Globus pallidus (tissue), 1 donor: ENCODE measurements around the gene NSMCE1.
"Not testable (repeated sequence)": the region's sequence is repeated elsewhere in the genome, so short reads cannot be mapped to it uniquely, and the experiment has no call there.

Experiments
- DNase-seq: peaks from one replicate; pipeline ENCODE4 v3.0.0-alpha.2; 2015; ENCODE audit warnings: low spot score

The NSMCE1 gene

GRCh38 chr16:27303256-27304100 lies 34.9 kb upstream of the NSMCE1 start:
- DNase-seq: no peak

GRCh38 chr16:27302126-27302525 lies 33.6 kb upstream of the NSMCE1 start:
- DNase-seq: no peak

DNA sequence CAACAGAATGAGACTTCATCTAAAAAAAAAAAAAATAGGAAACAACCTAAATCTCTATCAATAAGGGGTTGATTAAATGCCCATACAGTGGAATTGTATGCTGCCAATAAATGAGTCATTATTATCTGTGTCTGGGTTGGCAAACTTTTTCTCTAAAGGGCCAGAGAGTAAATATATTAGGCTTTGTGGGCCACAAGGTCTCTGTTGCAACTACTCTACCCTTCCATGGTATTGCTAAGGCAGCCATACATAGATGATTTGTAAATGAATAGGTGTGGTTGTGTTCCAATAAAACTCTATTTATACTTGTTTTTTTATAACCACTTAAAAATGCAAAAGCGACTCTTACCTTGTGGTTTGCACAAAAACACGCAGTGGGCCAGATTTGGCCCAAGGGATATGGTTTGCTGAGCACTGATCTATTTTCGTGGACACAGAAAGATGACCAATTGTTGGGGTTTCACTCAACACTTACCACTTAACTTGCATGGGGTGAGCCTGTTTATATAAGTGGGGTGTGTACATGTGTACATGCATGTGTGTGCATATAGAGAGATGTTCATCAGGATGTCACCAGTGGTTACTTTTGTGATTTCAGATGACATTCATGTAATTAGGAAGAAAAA lies 32.8 kb upstream of the NSMCE1 start:
- DNase-seq: no peak

GRCh38 chr16:27298132-27298531 lies 29.6 kb upstream of the NSMCE1 start:
- DNase-seq: no peak

GRCh38 chr16:27293343-27293742 lies 24.8 kb upstream of the NSMCE1 start:
- no peak for DNase-seq

DNA sequence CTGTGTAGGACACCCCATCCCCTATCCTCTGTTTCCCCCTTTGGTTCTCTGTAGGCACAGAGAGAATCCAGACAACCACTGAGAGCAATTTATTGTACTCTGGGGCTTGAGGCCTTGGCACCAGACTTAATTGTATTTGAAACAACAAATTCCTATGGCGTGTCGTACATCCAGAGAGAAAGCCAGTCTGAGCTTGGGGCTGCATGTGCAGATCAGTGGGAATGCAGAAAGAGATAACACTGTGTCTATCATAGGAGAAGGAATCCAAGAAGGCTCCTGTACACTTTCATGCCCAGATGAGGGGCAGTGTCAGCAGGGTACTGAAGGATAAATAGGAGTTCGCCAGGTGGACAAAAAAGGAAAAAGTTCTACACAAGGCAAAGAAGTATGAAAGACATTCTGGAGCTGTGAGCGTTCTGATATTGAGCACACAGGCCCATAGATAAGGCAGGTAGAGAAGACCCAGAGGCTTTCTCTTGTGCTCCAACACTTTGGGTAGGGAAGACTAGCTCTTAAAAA lies 23.2 kb upstream of the NSMCE1 start:
- no peak for DNase-seq

GRCh38 chr16:27291106-27291505 lies 22.5 kb upstream of the NSMCE1 start:
- DNase-seq: no peak

- DNase-seq: no peak
These were observed 22.0 kb upstream of the NSMCE1 start for GRCh38 chr16:27290562-27290961.

DNA sequence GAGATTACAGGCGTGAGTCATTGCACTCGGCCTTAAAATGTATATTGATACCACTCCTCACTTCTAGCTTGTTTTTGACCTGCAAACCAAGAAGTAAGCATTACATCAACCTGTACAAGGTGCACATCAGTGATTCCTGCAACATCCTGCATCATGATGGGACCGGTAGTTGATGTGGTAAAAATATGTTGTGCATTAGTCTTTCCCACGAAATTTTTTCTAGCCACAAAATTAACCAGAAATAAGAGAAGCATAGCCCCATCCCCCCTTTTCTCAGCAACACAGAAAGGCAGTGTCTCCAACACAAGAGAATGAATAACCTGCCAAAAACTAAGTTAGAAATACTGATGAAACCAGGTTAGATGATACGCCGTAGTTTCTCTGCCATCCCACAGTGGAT lies 21.1 kb upstream of the NSMCE1 start:
- DNase-seq: no peak

DNA sequence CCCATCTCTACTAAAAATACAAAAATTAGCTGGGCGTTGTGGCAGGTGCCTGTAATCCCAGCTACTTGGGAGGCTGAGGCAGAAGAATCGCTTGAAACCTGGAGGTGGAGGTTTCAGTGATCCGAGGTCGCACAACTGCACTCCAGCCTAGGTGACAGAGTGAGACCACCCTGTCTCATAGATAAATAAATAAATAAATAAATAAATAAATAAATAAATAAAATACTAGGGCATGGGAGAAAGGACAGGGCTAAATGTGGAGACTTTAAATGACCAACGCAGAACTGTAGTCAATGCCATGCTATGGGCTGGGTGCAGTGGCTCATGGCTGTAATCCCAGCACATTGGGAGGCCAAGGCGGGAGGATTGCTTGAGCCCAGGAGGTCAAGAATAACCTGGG lies 19.7 kb upstream of the NSMCE1 start:
- not testable (repeated sequence) for DNase-seq

DNA sequence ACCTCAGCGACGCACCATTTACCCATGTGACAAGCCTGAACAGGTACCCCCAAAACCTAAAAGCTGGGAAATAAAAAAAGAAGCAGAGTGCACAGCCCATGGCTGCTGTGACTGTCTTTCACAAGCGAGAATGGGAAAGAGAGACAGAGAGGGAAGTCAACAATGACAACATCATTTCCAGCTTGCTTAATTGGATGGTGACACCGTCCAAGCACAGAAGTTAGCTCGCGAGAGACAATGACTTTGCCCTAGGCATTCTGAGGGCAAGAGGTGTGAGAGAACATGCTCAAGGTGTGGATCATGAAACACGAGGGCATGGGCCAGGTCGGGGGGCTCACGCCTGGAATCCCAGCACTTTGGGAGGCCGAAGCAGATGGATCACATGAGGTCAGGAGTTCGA lies 19.3 kb upstream of the NSMCE1 start:
- no peak for DNase-seq

GRCh38 chr16:27287051-27287811 lies 18.7 kb upstream of the NSMCE1 start:
- DNase-seq: no peak

DNA sequence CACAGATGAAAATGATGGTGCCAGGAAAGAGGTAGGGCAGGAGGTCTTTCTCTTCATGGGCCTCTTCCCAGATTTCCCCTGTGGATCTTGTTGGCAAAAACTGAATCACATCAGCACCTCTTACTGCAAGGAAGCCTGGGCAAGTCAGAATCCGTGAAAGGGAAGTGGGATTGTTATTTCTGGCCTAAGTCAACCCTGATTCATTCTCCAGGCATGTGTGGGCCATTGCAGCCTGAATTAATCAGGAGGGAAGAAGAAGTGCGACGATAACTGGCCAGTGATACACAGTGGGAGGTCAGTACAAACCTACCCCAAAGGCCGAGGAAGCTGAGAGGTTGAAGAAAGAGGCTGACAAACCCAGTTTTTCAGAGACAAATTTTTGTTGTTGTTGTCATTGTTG lies 17.9 kb upstream of the NSMCE1 start:
- peak; percentile 48 for DNase-seq

GRCh38 chr16:27285676-27286196 lies 17.2 kb upstream of the NSMCE1 start:
- peak; percentile 58 for DNase-seq

DNA sequence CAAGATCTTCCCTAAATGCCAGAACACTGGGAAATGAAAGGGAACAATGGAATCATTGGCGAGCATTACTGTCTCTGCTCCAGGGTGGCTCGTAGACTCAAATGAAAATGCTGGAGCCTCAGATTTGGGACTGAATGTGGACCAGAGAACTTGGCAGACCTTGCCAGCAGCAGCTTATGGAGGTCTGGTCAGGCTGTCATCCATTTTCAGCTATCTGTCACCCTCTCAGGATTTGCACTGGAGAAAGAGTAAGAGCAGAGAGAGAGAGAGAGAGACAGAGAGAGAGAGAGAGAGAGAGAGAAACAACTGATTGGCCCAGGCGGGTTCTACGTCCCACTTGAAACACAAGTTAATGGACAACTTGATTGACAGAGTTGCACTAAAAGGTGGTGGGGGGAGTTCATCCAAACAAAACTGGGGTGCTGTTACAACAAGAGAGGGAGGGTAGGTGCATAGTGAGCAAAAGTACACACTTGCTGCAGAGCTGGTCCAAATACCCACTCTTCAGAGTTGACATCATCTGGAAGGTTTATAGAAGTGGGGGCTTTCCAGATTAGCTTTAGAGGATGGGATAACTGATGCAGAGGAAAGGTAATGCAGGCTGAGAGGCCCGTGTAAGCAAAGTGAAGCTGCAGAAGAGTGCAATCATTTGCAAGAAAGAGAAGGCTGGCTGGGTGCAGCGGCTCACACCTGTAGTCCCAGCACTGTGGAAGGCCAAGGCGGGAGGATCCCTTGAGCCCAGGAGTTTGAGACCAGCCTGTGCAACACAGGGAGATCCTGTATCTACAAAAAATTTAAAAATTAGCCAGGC lies 16.5 kb upstream of the NSMCE1 start:
- peak; percentile 52 for DNase-seq

- DNase-seq: no peak
These were observed 12.7 kb upstream of the NSMCE1 start for GRCh38 chr16:27281243-27281642.

DNA sequence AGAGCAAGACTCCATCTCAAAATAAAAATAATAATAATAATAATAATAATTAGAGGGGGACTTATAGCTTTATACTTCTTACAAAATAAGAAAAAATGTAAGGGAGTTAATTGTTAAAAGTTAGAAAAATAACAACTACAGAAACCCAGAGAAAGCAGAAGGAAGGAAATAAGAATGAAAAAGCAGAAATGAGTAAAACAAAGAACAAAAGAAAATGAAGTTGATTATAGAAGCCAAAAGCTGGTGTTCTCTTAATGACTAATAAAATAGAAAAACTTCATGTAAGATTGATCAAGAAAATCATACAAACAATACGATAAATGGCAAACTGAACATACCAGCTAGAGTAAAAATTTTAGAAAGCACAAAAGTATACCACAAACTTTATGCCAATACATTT lies 6.8 kb upstream of the NSMCE1 start:
- DNase-seq: no peak

DNA sequence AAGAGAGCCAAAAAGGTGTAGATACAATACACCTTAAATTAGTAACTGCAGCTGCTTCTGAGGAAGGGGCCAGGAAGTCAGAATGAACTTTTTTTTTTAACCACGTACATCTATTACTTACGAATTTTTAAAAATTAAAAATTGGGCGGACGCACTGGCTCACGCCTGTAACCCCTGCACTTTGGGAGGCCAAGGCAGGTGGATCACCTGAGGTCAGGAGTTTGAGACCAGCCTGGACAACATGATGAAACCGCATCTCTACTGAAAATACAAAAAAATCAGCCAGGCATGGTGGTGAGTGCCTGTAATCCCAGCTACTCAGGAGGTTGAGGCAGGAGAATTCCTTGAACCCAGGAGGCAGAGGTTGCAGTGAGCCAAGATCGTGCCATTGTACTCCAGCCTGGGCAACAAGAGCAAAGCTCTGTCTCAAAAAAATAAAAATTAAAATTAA lies 5.9 kb upstream of the NSMCE1 start:
- DNase-seq: not testable (repeated sequence)

GRCh38 chr16:27273670-27274423 lies 5.3 kb upstream of the NSMCE1 start:
- no peak for DNase-seq

GRCh38 chr16:27273330-27273669 lies 4.7 kb upstream of the NSMCE1 start:
- DNase-seq: no peak

- DNase-seq: not testable (repeated sequence)
These were observed 4.1 kb upstream of the NSMCE1 start for GRCh38 chr16:27272697-27273096.
